Mucosa of descending colon (tissue), 3 donors: ENCODE data around the gene TNFSF9. TPM values are rescaled to one million over a fixed set of nuclear protein-coding genes. Genes with fewer than 3 reads are reported as not detected.

ENCODE experiments used
- ATAC-seq: fragments of 200-7000 bp; cut with Tn5 transposase; one replicate; pipeline ENCODE4 v1.9.1; 2020; ENCODE audit warnings: mild to moderate bottlenecking, moderate library complexity
- DNase-seq, 3 donors: peaks; one replicate each; pipeline ENCODE4 v3.0.0-alpha.2; 2020
- H3K36me3 ChIP-seq: fragments of 200-600 bp; one replicate; pipeline ENCODE4 v1.8.0; 2021; ENCODE audit warnings: low read depth, mild to moderate bottlenecking
- H3K4me1 ChIP-seq: fragments of 200-600 bp; one replicate; pipeline ENCODE4 v1.8.0; 2021; ENCODE audit warnings: low read depth, mild to moderate bottlenecking
- H3K4me3 ChIP-seq: fragments of 200-600 bp; one replicate; pipeline ENCODE4 v1.8.0; 2021; ENCODE audit warnings: mild to moderate bottlenecking
- H3K9me3 ChIP-seq: fragments of 200-600 bp; one replicate; pipeline ENCODE4 v1.8.0; 2021; ENCODE audit warnings: mild to moderate bottlenecking
- CTCF ChIP-seq: fragments of 200-600 bp; IDR thresholded peaks from one replicate; pipeline ENCODE4 v1.8.0; 2022; ENCODE audit warnings: antibody characterized with exemption, mild to moderate bottlenecking
- intact Hi-C, 2 donors: fragments of 100-400 bp; cut with DNase I in 1 of 2; cut with micrococcal nuclease in 1 of 2; formaldehyde crosslinking; loops; one replicate each; pipeline versions ENCODE4 v1.11.0 to v1.11.1; 2022; cut with DNase I, micrococcal nuclease
- total RNA-seq, 3 donors: library from RNA; stranded (reverse); fragmentation: NEBNext Ultra II Directional in 2 of 3; extraction: Animal tissue kit (Norgen Biotek cat#: 25700) in 2 of 3; gene quantifications; one replicate each; pipeline versions ENCODE4 v1.2.1 to v1.2.4, GENCODE V29; 2021 to 2023
- donor health status: DM: no; HTN: no; CAD: no; lungs with moderate emphysema.
- donor health status: DM: no; HTN: no; CAD: no.
- donor health status: DM: no; HTN: yes; CAD: no.

Gene TNFSF9
- total RNA-seq, 3 donors from 2014 or later = 0.58 to 1.2 (median 1.0) TPM

GRCh38 chr19:6495947-6496346 is 34.9 kb upstream of the TNFSF9 start:
- Histone ChIP-seq H3K4me3 (no peak overlapping the region), H3K4me1 (no peaks in the 10 kb centered on the region), H3K9me3 (no peaks in the 10 kb centered on the region), H3K36me3 (no peaks in the 10 kb centered on the region)
- DNase-seq = no peak
- no peak for TF ChIP-seq CTCF
- no peak for ATAC-seq
- intact Hi-C loops = no loop called here

GRCh38 chr19:6498294-6499036 is 32.4 kb upstream of the TNFSF9 start:
- H3K4me3 ChIP-seq = no peak overlapping the region
- TF ChIP-seq CTCF = no peak
- no peak for ATAC-seq
- intact Hi-C loops = no loop called here
- H3K4me1 ChIP-seq = no peaks in the 10 kb centered on the region
- H3K36me3 ChIP-seq = no peaks in the 10 kb centered on the region
- no peak for DNase-seq
- no peaks in the 10 kb centered on the region for H3K9me3 ChIP-seq

GRCh38 chr19:6499052-6499790 is 31.6 kb upstream of the TNFSF9 start:
- H3K4me1 ChIP-seq = no peaks in the 10 kb centered on the region
- ATAC-seq (peak; percentile 59), DNase-seq (no peak)
- no peak for TF ChIP-seq CTCF
- H3K4me3 ChIP-seq = no peak overlapping the region
- no peaks in the 10 kb centered on the region for H3K36me3 ChIP-seq
- H3K9me3 ChIP-seq = no peaks in the 10 kb centered on the region
- intact Hi-C loops = no loop called here

- H3K36me3 ChIP-seq = no peaks in the 10 kb centered on the region
- H3K4me1 ChIP-seq = no peaks in the 10 kb centered on the region
- no peak for DNase-seq
- TF ChIP-seq CTCF = no peak
- intact Hi-C loops = no loop called here
- ATAC-seq = no peak
- H3K4me3 ChIP-seq = no peak overlapping the region
- H3K9me3 ChIP-seq = no peaks in the 10 kb centered on the region
Observed at GRCh38 chr19:6500837-6501739, 29.7 kb upstream of the TNFSF9 start.

DNA sequence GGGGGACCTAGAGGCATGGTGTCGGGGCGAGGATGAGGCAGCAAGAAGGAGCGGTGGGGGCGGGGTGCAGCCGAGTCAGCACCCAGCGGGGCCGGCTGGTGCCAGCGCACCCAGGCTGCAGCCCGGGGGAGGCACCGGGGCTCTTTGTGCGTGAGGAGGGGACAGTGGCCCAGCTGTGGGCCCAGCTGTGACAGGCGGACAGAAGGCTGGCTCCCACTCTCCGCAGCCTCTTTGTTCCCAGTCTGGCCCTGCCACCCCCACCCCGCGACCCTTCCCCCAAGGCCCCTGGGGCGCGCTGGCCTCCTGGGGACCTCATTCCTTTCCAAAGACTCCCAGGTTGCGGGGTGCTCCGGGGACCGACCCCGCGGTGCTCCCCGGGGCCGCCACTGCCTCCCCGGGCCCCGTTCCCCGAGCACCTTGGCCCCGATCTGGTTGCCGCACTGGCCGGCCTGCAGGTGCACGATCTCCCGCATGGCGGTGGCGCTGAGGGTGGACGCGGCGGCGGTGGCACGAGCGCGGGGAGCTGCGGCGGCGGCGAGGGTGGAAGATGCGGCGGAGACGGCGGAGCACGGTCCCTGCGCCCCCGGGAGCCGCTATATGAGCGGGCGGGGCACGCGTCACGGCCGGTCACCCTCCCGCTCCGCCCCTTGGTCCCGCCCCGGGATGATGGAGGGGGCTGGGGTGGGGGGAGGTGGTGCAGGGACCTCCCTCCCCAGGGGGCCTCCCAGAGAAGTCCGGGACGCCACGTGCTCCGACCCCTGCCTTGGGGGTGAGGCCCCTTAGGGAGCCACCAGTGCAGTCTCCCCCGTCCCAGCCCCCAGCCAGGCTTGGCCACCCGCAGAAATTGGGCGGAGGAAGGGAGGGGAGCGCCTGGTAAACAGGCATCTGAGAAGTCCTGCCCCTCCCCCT is 28.8 kb upstream of the TNFSF9 start, which contains the start of gene TUBB4A:
TUBB4A (minus strand) TSS at position 570 of the 909 bp plus-strand sequence; CDS start at position 473, 97 bp downstream.
- H3K36me3 ChIP-seq = no peaks in the 10 kb centered on the region
- ATAC-seq (peak; percentile 50), DNase-seq (peak in 1 of 3 donors; percentile 55)
- intact Hi-C loops = no loop called here
- H3K9me3 ChIP-seq = no peaks in the 10 kb centered on the region
- TF ChIP-seq CTCF = no peak
- no peak within 1 kb of the TSS for H3K4me3 ChIP-seq
- no peaks in the 10 kb centered on the region for H3K4me1 ChIP-seq
